HuH-7 (cell line): Measurements from ENCODE around the gene FGGY.
"Not testable (repeated sequence)": the region's sequence is repeated elsewhere in the genome, so short reads cannot be mapped to it uniquely, and the experiment has no call there.

Experiments
- DNase-seq: peaks from one replicate; pipeline ENCODE4 v3.0.0; 2011; ENCODE audit warnings: low spot score

Gene FGGY

DNA sequence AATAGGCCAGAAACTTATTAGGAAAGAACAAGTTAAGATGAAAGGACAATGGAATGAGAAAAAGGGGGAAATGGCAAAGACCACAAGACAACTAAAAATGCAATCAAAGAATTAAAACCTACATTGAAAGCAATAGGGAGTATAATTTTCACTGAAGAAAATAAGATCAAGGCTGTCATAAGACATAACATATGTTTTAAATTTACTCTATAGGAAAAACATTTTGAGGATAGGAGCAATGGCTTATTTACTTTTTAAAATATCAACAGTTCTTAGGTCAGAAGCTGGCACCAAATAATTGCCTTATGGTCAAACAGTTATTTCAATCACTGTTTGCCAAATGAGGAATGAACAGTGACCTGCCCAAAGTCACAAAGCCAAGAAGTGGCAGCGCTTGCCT, 346.6 kb downstream of the FGGY start:
- no peak for DNase-seq

DNA sequence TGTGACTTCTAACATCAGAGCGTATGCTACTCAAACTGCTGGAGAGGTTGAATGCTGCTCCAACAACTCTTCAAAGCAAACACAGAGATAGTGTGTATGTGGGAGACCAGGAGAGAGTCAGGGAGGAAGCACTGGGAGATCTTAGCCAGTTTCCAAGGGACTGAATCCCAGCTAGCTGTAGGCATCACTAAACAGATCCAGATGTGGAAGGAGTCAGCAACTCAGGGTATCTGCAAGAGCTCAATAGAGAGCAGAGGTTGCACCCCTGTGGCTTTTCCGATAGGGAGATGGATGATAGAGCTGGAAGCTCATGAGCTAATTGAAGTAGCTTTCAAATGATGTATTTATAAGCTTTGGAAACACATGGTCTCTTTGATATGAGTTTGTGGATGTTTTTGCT, 349.0 kb downstream of the FGGY start:
- no peak for DNase-seq

DNA sequence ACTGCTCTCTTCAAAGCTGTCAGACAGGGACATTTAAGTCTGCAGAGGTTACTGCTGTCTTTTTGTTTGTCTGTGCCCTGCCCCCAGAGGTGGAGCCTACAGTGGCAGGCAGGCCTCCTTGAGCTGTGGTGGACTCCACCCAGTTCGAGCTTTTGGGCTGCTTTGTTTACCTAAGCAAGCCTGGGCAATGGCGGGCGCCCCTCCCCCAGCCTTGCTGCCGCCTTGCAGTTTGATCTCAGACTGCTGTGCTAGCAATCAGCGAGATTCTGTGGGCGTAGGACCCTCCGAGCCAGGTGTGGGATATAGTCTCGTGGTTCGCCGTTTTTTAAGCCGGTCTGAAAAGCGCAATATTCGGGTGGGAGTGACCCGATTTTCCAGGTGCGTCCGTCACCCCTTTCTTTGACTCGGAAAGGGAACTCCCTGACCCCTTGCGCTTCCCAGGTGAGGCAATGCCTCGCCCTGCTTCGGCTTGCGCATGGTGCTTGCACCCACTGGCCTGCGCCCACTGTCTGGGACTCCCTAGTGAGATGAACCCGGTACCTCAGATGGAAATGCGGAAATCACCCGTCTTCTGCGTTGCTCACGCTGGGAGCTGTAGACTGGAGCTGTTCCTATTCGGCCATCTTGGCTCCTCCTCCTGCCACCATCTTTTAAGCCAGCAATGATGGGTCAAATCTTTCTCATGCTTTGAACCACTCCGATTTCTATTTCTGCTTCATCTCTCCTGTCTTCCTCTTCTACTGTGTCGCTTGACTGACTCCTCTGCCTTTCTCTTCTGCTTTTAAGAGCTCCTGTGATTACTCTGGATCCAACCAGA, 356.5 kb downstream of the FGGY start:
- DNase-seq, result not testable (repeated sequence)

DNA sequence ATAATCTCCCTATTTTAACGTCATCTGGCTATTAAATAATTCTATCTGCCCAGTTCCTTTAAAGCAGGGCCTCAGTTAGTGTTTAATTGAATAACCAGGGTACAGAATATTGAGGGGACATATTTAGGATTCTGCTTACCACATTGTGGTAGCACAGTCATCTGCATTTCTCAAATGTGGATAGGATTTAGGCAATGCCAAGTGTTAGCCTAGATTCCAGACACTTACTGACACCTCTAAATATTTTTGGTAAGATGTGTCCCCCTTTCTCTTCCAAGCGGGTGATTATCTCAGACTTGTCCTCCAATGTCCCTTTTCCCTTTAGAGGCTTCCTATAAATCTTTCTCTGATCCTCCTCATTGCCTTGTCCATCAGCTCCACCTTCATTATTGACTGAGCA, 357.1 kb downstream of the FGGY start:
- DNase-seq, result no peak

DNA sequence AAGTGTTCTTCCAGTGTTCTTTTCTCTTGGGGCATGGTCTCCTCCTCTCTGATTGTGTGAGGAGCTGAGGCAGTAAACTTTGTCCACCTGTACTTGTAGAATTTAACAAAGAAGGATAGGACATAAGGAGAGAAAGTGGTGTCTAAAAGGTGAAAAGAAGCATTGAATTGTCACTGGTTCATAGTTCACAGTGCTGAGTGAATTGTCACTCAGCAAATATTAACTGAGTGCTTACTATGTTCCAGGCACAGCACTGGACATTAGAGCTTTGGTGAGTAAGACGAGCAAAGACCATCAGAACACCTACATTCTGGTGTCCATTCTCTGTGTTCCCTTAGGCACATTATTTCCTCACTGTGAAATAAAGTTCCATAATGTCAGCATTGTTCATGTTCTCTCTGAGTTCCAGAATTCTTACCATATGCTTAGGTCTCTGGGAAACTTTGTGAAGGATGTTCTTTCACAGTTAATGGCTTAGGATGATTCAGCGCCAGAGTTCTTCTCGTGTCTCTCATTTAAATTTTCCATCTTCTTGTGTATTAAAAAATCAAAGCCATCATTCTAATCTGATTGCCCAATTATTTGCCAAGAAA, 361.1 kb downstream of the FGGY start:
- no peak for DNase-seq

DNA sequence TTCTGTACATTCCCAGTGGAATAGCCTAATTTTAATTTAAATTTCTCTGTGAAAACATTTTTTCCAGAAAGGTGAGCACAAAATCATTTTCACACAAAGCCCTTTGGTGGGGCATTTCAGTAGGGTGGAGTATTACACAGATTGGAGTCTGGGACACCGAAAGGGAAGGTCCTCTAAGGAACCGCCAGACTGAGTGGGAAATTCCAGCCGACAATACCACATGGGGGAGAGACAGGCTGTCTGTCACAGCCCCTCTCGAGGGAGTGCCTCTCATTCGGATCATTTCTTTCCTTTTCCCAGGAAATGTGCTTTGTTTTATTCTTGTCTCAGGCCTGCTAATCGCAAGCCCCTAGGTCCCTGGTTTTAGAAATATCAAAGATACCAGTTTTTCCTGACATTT, 367.3 kb downstream of the FGGY start:
- no peak for DNase-seq

DNA sequence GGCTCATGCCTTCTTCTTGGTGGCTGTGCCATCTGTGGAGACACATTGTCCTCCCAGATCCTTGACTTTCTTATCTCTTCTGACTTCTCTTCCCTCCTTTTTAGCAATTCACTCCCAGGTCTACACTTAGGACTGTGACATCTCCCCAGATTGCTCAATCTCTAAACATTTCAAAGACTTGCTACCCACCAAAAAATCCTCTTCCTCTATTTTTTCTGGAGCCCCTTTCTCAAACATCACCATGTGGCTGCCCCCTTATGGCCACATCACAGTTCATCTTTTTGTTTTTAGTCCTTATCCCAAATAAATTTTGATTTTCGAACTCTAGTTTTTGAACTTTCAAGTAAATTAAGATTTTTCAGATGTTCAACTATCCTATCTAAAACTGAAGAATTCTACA, 369.2 kb downstream of the FGGY start:
- no peak for DNase-seq

DNA sequence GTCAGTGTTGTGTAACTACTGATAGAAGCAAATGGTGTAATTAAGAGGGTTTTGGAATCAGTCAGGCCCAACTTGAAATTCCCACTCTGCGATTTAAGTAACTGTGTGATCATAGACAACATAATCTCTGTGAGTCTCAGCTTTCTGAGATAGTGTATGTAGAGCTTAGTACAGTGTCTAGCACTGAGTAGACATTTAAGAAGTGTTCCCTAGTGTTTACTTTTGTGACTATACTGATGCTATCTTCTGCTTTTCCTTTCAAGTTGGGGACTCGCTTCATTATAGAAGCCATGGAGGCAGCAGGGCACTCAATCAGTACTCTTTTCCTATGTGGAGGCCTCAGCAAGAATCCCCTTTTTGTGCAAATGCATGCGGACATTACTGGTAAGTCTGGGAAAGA, 370.1 kb downstream of the FGGY start:
- no peak for DNase-seq

- DNase-seq, result no peak
Measured at GRCh38 chr1:59669752-59670312, 372.9 kb downstream of the FGGY start.

DNA sequence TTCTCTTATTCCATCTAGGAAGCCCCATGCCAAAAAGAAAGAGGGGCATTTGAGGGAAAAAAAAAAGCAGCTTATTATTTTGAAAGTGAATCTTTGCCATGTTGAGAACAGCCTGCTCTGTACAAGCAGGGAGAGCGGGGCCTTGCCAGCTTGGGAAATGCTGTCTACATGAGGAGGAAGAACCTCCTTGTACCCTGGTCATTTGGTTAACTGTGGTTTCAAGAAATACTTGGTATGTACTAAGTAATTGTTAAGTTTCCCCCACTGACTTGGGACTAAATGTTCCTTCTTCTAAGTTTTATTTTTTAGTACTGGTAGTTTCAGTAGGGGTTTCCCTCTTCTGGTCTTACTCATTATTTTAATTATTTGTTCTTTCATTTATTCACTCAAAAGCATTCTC, 373.8 kb downstream of the FGGY start:
- no peak for DNase-seq

DNA sequence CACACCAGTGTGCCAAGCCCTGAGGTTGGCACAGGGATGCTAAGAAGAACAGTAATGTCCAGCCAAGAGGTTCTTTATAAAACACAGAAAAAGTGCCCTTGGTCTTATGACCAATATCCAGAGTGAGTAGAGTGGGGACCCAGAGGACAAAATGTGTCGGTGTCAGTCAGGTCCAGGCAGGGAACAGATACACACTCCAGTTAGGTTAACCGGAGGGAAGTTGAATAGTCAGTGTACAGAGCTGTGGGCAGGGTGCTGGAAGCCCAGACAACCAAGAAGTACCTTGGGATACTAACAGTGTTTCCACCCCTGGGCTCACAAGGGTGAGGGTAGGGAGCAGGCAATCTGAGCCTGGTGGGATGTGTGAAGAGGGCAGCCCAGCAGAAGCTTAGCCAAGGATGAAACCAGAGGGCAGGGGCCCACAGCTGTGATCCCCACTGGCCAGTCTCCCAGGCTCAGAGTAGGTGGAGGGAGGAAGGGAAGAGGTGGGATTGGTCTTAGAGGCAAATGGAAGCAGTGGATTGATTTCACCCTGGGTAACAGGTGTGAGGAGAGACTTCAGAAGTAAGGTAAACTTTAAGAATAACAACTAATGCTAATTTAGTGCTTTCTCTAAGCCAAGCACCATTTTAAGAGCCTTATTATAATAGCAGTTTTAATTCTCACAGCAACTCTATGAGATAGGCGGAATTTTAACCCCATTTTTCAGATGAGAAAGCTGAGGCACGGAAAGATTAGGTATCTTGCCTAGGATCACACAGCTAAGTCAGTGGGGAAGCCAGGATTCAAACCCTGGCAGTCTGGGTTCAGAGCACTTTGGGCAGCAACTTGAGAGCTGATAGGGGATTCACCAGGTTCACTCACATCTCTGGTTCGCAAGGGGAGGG, 374.4 kb downstream of the FGGY start:
- DNase-seq, result no peak

DNA sequence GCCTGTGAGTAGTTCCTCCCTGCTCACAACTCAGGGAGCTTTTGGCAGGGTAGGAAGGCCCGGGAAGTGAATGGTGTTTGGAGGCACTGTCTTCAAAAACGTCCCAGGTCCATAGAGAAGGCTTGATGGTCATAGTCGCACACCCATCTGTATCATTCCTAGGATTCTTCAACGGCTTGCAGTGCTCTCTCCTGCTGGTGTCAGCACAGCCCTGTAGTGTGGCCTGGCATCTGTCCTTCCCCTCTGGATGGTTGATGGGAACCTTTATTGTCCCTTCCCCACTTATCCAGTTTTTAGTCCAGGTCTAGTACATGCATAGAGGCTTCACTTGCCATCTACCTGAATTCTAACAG, 375.0 kb downstream of the FGGY start:
- DNase-seq, result no peak

DNA sequence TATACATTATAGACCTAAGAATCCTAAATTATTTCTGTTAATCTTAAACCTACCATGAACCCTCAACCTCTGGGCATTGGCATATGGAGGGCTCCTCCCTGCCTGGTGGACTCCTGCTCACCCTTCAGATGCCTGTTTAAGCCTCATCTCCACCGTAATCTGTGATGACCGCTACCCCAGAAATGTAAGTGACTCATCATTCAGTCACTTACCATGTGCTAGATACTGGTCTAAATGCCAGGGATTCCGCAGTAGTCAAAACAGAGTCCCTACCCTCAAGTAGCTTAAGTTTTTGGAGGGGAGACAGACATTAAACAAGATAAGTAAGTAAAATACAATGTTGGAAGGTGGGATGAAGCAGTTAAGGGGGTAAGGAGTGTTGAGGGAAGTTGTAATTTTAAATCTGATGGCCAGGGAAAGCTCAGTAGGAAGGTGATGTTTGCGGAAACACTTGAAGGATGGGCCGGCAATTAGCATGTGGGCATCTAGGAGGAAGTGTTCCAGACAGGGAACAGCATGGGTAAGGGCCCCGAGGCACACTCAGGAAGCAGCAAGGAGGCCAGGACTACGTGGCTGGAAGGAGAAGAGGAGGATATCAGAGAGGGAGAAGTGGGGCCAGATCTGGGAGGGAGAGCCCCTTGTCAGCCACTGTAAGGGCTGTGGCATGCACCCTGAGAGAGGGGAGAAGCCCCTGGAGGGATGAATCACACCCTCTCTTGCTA, 376.1 kb downstream of the FGGY start:
- no peak for DNase-seq

GRCh38 chr1:59673573-59674450, 376.9 kb downstream of the FGGY start:
- DNase-seq, result no peak

- no peak for DNase-seq
Measured at GRCh38 chr1:59674595-59674994, 377.7 kb downstream of the FGGY start.

- DNase-seq, result no peak
Measured at GRCh38 chr1:59675936-59676335, 379.0 kb downstream of the FGGY start.

DNA sequence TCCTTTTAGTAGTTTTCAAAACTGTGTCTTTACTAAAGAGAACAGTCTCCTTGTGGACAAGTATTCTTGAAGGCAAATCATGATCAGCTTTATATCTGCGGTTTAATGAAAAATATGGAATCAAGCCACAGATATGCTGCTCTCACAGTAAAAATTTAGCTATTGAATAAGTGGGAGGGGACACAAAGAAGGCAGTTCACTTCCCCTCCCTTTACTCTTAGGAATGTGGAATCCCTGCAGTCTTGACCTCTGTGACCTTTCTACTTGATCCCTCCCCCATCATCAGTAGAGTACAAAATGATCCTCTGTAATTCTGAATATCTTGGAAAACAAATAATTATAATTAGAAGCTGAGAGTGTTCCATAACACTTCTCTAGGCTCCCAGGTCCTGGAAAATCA, 381.1 kb downstream of the FGGY start:
- no peak for DNase-seq

- DNase-seq, result no peak
Measured at GRCh38 chr1:59678493-59679228, 381.8 kb downstream of the FGGY start.

DNA sequence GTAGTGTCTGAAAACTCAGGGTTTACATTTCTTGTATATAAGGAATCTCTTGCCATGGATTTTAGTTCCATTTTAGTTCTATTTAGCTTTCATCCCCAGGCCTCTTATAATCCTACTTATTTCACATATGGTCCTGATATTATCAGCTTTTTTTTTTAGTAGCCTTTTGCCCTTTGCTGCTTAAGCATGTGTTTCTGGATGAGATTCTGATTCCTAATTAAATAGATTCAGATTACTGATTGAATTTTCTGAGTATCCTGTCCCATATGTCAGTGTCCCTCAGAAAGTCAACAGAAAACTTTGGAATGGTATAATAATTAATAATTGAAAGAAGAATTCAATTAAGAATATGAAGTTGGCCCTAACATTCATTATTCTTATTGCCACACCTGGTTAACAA, 383.1 kb downstream of the FGGY start:
- DNase-seq, result no peak

DNA sequence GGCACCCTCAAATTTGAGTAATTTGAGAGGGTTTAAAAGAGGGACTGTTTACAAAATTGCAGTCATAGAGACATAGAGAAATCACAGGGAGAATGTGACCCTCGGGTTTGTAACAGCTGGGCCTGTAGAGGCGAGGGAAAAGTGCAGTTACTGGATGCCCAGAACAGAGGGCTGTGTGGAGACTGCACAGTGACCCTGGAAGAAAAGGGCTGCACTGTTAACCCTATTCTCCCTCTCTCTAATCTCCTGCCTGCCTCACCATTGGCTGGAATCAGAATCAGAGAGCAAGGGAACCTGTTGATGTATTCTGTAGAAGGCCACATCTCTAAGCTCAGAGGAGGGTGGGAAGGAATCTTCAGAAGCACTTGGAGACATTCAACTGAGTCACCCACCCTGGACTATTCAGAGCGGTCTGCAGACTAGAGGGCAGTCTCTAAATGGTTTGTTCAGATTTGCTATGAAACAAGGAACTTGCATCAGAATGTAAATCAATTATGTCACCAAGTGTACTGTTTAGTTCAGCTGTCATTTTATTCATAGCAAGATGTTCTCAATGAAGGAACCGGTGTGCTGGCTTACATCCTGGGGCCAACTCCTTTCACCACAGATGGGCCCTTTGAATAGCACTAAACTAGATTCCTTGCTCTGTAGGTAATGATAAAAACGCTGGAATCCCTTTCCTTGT, 385.6 kb downstream of the FGGY start:
- DNase-seq, result no peak
